8988T (cell line): ENCODE results near the gene ATRNL1.
"Not testable (repeated sequence)": the region's sequence is repeated elsewhere in the genome, so short reads cannot be mapped to it uniquely, and the experiment has no call there.

Experiments
- DNase-seq: peaks from one replicate; pipeline ENCODE4 v3.0.0; 2011

The ATRNL1 gene

GRCh38 chr10:115772606-115773005 is 679.4 kb downstream of the ATRNL1 start:
- no peak for DNase-seq

DNA sequence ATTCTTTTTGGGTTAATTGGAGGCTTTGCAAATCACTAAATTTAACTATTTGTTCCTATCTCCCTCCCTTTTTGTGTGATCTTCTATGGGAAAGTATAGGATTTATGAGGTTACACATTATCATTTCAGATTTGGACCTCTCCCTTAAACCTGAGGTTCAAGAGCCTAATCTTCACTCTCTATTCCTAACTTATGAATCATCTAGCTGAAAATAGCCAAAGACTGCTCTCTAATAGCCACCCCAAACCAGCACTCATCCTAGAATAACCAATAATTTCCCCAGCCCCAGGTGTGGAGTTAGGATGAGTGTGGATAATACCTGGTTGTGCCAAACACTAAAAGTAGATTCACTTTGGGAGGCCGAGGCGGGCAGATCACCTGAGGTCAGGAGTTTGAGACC is 680.7 kb downstream of the ATRNL1 start:
- no peak for DNase-seq

DNA sequence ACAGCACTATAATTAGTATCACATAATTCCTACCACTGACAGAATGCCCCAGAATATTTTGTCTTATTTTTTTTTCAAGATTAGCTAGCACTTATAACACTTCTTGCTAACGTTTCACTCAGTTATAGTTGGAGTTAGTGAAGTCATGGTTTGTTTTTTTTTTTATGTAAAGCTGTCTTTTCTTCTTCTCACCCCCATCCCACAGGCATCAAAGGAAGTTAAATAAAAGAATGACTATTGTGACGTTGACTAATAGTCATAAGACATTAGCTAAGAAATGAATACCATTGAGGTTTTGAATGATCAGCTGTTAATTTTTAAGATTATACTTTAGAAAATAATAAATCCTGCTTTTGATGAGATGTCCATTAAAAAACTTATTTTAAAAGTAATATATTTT is 681.6 kb downstream of the ATRNL1 start:
- no peak for DNase-seq

GRCh38 chr10:115777646-115778045 is 684.5 kb downstream of the ATRNL1 start:
- DNase-seq, result no peak

DNA sequence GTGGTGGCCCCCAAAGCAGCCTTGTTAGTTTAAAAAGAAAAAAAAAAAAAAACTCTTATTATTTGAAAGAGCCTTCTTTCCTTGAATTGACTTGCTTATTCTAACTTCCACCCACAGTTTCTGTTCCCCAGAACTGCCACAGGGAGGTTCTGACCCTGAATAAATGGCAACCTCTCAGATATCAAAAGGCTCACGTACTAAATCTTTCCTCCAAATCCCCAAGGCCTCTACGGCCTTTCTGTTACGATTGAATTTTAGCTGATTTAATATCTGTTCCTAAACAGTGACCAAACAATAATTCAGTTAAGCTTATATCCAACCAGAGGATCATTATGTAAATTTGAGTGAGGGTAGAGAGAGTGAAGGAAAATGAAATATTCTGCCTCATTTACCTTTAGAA is 697.1 kb downstream of the ATRNL1 start:
- no peak for DNase-seq

DNA sequence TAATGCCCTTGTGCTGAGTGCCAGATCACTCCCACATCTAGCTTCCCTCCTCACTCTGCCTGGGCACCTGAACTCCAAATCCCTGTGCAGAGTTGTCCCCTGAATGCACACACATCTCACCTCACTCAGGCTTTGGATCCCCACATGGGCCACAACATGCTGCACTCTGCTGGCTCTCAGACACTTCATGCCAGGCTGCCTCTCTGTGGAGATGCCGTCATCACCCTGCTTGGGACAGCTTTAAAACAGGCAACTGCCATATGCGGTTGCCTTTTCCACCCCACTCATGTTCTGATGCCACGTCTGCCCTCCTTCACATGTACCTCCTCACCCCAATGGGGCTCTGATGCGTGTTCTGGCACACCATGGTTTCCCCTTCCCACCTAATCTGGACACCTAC is 702.8 kb downstream of the ATRNL1 start:
- DNase-seq, result no peak

GRCh38 chr10:115801457-115801856 is 708.3 kb downstream of the ATRNL1 start:
- DNase-seq, result no peak

- no peak for DNase-seq
Measured at GRCh38 chr10:115801992-115802391, 708.8 kb downstream of the ATRNL1 start.

DNA sequence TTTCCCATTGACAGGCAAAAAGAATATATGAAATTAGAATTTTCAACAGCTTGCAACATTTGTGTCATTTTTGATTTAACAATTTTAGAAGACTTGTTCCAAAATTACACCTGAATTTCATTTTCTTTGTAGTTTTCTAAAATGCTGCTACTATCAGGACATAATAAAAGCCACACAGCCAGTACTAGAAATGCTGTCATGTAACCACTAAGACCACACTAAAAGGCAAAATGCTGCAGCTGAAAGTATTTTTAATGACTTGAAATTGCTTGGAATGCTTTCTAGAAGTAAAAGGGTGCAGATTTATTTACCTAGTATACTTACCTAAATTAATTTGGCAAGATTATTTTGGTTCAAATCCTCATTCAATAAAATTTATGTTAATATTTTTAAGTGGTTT is 709.7 kb downstream of the ATRNL1 start:
- no peak for DNase-seq

- no peak for DNase-seq
Measured at GRCh38 chr10:115814542-115814941, 721.4 kb downstream of the ATRNL1 start.

- no peak for DNase-seq
Measured at GRCh38 chr10:115818012-115818411, 724.8 kb downstream of the ATRNL1 start.

DNA sequence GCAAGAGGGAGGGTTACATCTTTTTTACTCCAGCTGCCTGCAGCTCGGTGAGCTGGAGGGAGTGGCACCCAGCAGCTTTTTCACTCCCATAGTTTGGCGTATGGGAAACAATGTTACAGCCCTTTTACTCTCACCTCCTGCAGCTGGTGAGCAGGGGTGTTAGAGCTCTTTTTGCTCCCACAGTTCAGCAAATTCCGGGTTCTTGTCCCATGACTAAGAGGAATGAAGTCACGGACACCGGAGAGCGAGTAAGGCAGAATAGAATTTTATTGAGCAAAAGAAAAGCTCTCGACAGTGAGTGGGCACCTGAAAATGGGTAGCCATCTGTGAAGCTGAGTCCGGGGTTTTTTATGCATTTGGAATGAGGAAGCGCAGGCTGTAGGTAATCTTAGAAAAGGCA is 733.2 kb downstream of the ATRNL1 start:
- no peak for DNase-seq

DNA sequence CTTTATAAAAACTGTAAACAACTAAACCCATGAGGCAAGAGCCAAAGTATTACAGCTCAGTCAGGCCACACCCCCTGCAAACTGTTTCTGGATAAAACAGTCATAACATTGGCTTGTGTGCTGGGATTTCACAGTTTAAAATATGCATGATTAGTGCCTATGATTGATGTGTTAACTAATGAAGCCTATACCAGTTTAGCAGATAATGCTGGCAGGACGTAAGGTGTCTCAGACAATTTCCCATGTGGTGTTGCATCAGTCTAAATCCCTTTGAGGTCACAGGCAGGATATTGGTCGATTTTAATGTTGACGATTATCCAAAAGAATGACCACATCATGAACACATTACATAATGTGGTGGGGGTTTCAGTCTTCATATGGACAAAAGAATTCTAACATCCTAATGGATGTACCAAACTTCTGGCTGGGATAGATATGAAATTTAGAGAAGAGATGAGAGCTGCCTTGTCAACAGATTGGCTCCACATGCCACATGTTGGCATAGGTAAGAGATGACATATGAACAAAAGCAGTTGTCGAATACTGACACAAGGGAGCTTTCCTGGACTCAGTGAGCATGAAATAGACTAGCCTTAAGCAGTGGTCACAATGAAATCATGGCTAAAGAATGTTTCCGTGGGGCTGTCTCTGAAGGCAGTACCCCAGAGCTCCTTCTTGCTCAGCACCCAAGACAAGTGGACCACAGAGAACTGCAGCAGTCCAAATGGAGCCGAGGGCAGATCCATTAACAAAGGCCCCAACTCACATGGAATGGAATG is 734.3 kb downstream of the ATRNL1 start:
- DNase-seq, result no peak

- not testable (repeated sequence) for DNase-seq
Measured at GRCh38 chr10:115828182-115828581, 735.0 kb downstream of the ATRNL1 start.

DNA sequence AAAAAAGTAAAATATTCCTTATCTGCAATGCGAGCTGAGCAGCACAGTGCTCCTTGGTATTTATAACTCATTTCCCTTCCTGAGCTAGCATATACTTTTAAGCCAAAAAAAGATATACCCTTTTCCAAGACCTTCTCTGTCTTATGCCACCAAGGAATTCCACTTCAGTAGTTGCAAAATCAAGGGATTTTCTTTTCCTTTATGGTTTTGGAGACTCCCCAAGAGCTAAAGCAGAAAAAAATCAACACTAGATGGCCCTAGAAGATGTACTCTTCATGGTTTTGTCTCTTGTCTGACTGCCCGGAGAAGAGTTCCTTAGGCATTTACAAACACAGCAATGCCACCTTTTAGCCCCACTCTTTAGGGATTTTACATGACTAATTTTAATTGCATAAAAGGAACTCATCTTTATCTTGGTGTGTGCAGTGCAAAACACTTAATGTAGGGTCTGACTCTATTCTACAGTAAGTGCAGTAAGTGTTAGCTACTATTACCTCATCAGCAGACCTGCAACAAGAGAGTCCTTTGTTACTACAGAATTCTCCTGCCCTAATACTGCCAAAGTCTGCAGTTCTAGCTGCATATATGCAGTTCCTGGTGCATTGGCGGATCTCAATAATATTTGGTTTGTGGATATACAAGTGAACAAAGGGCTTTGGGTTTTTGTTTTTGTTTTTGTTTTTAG is 736.5 kb downstream of the ATRNL1 start:
- DNase-seq, result peak; percentile 6

DNA sequence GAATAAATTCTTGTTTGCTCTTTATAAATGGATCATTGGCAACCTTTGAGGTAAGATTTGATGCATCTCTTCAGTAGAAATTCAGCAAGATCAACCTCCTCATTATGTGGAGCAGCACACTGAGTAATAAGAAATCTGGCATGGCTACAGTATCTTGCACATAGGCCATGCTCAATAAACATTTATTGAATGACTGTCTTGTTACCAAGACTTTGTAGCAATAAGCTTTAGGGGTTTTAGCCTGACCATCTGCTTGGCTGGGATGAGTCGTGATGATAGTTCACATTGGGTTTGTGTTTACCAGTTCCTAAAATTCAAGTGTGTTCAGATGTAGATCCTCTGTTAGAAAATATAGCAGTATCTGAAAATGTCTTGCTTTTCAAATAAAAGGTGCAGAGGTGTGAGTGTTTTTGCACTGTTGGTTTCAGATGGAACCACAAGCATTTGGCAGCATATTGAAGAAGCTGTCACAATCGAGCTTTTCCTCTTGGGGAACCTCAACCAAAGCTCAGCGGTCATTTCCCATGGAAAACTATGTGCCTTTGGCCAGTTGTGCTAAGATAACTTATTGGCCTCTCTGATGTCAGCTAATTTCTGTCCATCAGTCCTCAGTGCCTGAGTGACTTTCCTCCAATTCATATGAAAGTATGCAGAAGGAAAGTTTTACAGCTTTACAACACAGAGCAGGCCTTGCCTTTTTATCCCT is 737.3 kb downstream of the ATRNL1 start:
- DNase-seq, result no peak

DNA sequence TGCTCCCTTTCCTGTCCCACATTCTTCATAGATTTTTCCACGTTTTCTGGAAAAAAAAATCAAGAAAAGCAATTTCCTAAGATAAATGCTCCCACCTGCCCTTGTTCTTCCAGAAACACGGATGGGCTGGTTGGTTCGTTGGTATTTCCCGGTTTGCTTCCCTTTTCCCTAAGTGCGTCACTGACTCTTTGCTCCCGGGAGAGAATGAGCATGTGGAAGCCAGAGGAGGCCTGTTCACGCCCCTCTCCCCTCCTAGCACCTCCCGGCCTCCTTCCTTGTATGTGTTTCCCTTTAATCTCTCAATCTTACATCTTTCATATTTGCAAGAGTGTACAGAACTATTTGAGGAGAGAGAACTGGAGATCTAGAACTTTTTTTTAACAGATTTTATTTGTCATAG is 737.9 kb downstream of the ATRNL1 start:
- no peak for DNase-seq

GRCh38 chr10:115833119-115833518 is 740.0 kb downstream of the ATRNL1 start:
- no peak for DNase-seq

DNA sequence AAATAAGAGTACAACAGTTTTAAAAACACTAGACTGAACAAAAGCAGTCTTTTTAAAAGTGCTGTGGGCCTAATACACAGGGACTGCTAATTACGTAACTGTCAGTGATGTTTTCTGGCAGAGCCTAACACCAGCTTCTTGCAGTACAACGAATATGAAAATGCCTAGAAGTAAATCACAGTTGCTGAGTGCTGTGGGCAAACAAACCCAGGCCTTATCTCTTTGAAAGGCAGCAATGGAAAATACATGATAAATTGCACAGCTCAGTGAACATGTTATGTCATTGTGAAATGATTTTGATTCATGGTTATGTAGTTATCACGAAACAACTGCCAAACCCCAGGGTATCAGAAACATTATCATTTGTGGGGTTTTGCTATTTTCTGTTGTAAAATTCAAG is 751.4 kb downstream of the ATRNL1 start:
- no peak for DNase-seq

GRCh38 chr10:115845921-115846320 is 752.8 kb downstream of the ATRNL1 start:
- no peak for DNase-seq

- DNase-seq, result no peak
Measured at GRCh38 chr10:115846528-115846927, 753.4 kb downstream of the ATRNL1 start.

- DNase-seq, result no peak
Measured at GRCh38 chr10:115849197-115849596, 756.0 kb downstream of the ATRNL1 start.

DNA sequence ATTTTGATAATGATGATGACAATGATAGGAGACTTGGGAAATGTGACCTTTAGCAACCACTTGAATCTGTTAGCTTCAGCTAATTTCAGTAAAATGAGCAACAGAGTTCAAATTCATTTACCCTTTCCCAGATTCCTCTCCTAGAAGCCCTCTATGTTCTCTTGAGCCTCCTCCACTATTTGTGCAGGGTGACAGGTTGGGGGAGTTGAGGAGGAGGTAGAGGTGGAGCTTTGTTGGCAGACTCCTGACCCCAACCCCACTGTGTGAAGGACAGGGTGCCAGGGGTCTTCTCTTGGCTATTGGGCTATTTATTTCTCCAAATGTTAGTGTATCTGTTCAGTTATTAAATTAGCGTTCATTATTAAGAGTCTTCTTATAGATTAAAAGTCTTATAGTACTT is 757.5 kb downstream of the ATRNL1 start:
- DNase-seq, result no peak

DNA sequence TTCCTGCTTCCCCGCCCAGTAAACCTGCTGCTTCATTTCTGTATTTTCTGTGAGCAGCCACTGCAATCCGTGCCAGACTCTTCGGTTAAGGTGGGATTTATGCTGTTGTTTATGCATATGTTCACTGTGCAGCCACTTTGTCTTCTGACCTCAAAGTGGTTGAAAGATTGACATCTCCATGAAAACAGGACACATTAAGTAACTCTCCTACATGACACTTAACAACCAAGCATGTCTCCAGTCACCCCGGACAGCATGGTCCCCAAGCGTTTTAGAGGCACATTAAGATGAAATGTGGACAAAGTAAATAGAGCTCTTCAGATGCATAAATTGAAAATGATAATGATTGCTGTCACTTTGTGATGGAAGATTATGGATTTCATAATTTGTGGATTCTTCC is 758.5 kb downstream of the ATRNL1 start:
- DNase-seq, result no peak
